Kidney epithelial cell (primary cell): ENCODE measurements around the gene CYTH1. TPM values are rescaled to one million over a fixed set of nuclear protein-coding genes. Genes with fewer than 3 reads are reported as not detected.

Experiments used
- DNase-seq: peaks from one replicate; pipeline ENCODE4 v3.0.0-alpha.2; 2010; ENCODE audit warnings: low read depth
- H3K27me3 ChIP-seq: 2 replicates; pipeline ENCODE4 v1.6.0; 2011; ENCODE audit warnings: low read length; ENCODE audit not compliant: control insufficient read depth, insufficient read depth
- H3K36me3 ChIP-seq: 2 replicates; pipeline ENCODE4 v1.5.1; 2011; ENCODE audit warnings: low read length; ENCODE audit not compliant: control insufficient read depth, insufficient read depth
- H3K4me3 ChIP-seq: 2 replicates; pipeline ENCODE4 v1.5.1; 2011; ENCODE audit warnings: low read depth, mild to moderate bottlenecking, control low read depth, low read length
- CTCF ChIP-seq: IDR thresholded peaks from 2 replicates; pipeline ENCODE4 v1.5.1; 2011; ENCODE audit warnings: mild to moderate bottlenecking, moderate library complexity, low read length, control low read depth, inconsistent platforms; ENCODE audit not compliant: insufficient read depth, poor library complexity, severe bottlenecking
- total RNA-seq: library from RNA; depleted of rRNA; stranded (reverse); fragments of >200 nt; gene quantifications from 2 replicates; pipeline ENCODE4 v1.2.3, GENCODE V29; 2015

The CYTH1 gene
- total RNA-seq, 1 donor from 2014 or later: 34.1 TPM

- H3K36me3 ChIP-seq: peaks cover 2% of the 10 kb centered on the region
- no peak for TF ChIP-seq CTCF
Measured at GRCh38 chr17:78675836-78676235, 106.2 kb downstream of the CYTH1 start.

DNA sequence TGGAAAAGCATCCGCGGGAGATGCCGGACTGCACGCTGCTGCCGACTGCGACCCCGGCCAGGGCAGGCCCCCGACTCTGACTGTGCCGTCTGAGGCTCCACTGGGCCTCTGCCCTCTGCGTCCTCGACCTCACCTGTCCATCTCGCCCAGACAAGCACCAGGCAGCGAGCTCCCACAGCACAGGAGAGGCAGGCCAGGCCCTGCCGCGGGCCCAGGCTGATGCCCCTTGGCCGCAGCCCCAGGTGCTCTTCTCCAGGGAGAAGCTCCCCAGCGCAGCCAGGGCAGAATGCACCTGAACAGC, 106.8 kb downstream of the CYTH1 start:
- TF ChIP-seq CTCF: no peak
- H3K36me3 ChIP-seq: peaks cover 2% of the 10 kb centered on the region

More at GRCh38 chr17:78675836-78676235, 106.2 kb downstream of the CYTH1 start:
- no peak for DNase-seq
- Histone ChIP-seq H3K27me3 (no peaks in the 10 kb centered on the region), H3K4me3 (no peak overlapping the region)

DNA sequence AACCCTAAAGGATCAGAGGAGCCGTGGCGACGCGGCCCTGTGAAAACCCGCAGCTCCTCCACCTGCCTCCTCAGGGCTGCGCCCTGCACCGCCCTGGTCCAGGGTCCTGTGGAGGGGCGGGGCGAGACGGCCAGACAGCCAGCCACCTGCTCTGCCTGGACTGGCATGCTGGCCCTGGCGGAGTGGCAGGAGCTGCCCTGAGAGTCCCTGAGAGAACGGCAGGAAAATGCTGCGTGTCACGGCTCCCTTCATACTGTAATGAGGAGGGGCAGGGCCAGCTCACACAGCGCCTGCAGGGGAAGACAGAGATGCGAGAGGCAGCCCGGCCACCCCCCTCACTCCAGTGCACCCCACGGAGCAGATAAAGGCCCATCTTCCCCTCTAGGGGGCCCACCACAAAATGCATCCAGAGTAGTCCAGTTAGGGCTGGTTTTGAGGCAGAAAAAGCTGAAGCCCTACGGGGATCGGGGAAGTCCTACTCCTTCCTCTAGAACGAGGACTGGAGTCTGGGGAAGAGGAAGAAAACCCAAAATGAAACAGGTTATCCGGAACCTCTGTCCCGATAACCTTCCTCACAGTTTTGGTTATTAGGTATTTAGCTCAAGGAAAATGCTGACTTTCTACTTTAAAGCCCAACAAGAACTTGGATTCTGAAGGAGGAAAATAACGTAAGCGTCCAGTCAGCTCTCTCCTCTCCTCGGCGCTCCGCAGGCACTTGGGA, 107.3 kb downstream of the CYTH1 start:
- Histone ChIP-seq H3K27me3 (no peaks in the 10 kb centered on the region), H3K36me3 (peaks cover 2% of the 10 kb centered on the region), H3K4me3 (no peak overlapping the region)
- no peak for TF ChIP-seq CTCF
- DNase-seq: no peak

More for the DNA sequence above, 106.8 kb downstream of the CYTH1 start:
- DNase-seq: no peak
- no peaks in the 10 kb centered on the region for H3K27me3 ChIP-seq
- no peak overlapping the region for H3K4me3 ChIP-seq

GRCh38 chr17:78674156-78674555, 107.9 kb downstream of the CYTH1 start:
- Histone ChIP-seq H3K4me3 (no peak overlapping the region), H3K36me3 (peaks cover 2% of the 10 kb centered on the region), H3K27me3 (no peaks in the 10 kb centered on the region)
- TF ChIP-seq CTCF: no peak
- DNase-seq: no peak

- no peak for DNase-seq
- no peak overlapping the region for H3K4me3 ChIP-seq
- peaks cover 2% of the 10 kb centered on the region for H3K36me3 ChIP-seq
- TF ChIP-seq CTCF: no peak
- no peaks in the 10 kb centered on the region for H3K27me3 ChIP-seq
Measured at GRCh38 chr17:78673395-78673794, 108.7 kb downstream of the CYTH1 start.

GRCh38 chr17:78672871-78673371, 109.2 kb downstream of the CYTH1 start:
- Histone ChIP-seq H3K27me3 (no peaks in the 10 kb centered on the region), H3K4me3 (no peak overlapping the region), H3K36me3 (peaks cover 2% of the 10 kb centered on the region)
- no peak for DNase-seq
- no peak for TF ChIP-seq CTCF
